Heart left ventricle (tissue), 13 donors: ENCODE results near the gene NDUFV3.
"Not testable (repeated sequence)": the region's sequence is repeated elsewhere in the genome, so short reads cannot be mapped to it uniquely, and the experiment has no call there.

Source experiments
- POLR2A ChIP-seq, 2 donors: fragments of 450-650 bp; IDR thresholded peaks; one replicate each; pipeline ENCODE4 v1.6.1; 2017; ENCODE audit warnings: antibody characterized with exemption in 2 of 2, mild to moderate bottlenecking in 2 of 2, moderate library complexity in 2 of 2
- TF ChIP-seq, protein P1 (sequence below), 12 donors: fragments of 200-600 bp; sonication (generic) in 4 of 12; IDR thresholded peaks; one replicate each; pipeline versions ENCODE4 v1.5.0 to v1.8.0; 2018 to 2022; ENCODE audit warnings: antibody characterized with exemption in 12 of 12, mild to moderate bottlenecking in 5 of 12
- donor health status: ischemic (EF 13 %, LVEDD 7.1; RV severe dilation, severe dysfunction).
- donor health status: DM: no; HTN: yes; CAD: no.
- donor health status: DM: no; HTN: no; CAD: no.
- donor health status: ischemic (EF 25% LVEDD 6.9; RV normal size, moderate dysfunction).
- donor health status: ischemic (EF 25% LVEDD 5.7; RV mildly dilated, moderate dysfunction).
- donor health status: ischemic (EF 35%, LVEDD 5.7; RV mildly dilated, moderate dysfunction).
- donor health status: nonischemic (EF 11% LVEDD 7.7; RV severe dilation, severe dysfunction).
- donor health status: DM: yes; HTN: yes; CAD: no.
- donor health status: PGD.
- donor health status: ischemic (EF 29% LVEDD 5.4; RV normal size, mild dysfunction).
- donor health status: nonischemic (EF 23%, LVEDD 6.1; RV moderate dilation, normal function).

DNA sequence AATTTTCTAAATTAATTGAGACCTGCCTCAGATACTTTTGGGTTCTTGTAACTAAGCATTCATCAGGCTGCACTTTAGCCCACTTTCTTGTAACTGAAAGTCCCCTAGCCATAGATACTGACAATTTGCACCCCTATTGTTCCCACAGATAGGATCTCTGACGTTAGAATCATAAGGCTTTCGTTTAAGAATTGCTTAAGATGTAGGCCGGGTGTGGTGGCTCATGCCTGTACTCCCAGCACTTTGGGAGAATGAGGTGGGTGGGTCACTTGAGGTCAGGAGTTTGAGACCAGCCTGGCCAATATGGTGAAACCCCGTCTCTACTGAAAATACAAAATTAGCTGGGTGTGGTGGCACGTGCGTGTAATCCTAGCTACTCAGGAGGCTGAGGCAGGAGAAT lies 65.0 kb downstream of the NDUFV3 start:
- TF ChIP-seq, protein P1, sequence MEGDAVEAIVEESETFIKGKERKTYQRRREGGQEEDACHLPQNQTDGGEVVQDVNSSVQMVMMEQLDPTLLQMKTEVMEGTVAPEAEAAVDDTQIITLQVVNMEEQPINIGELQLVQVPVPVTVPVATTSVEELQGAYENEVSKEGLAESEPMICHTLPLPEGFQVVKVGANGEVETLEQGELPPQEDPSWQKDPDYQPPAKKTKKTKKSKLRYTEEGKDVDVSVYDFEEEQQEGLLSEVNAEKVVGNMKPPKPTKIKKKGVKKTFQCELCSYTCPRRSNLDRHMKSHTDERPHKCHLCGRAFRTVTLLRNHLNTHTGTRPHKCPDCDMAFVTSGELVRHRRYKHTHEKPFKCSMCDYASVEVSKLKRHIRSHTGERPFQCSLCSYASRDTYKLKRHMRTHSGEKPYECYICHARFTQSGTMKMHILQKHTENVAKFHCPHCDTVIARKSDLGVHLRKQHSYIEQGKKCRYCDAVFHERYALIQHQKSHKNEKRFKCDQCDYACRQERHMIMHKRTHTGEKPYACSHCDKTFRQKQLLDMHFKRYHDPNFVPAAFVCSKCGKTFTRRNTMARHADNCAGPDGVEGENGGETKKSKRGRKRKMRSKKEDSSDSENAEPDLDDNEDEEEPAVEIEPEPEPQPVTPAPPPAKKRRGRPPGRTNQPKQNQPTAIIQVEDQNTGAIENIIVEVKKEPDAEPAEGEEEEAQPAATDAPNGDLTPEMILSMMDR (IDR thresholded peaks at IDR 0.05): not testable (repeated sequence)
- TF ChIP-seq POLR2A (IDR thresholded peaks at IDR 0.05): not testable (repeated sequence)
